HepG2 (cell line): ENCODE data around the gene TMEM61. TPM values are rescaled to one million over a fixed set of nuclear protein-coding genes. Genes with fewer than 3 reads are reported as not detected.

ENCODE experiments used
- ATAC-seq: fragments of 200-7000 bp; cut with Tn5 transposase; 3 replicates; pipeline ENCODE4 v1.9.1; 2020; ENCODE audit warnings: mild to moderate bottlenecking, moderate library complexity
- BruUV-seq: library from RNA; stranded (reverse); fragments of 400-500 nt; replicated peaks from 2 replicates; lab custom pipeline; 2021; lab: Mats Ljungman, UMichigan
- CTCF ChIA-PET: fragments of 300-600 bp; formaldehyde crosslinking; extraction: SDS; loops from one replicate; lab custom pipeline; 2021; ENCODE audit warnings: low total read pairs, inconsistent platforms, low intra/inter-chr PET ratio; lab: Yijun Ruan, JAX
- POLR2A ChIA-PET: fragments of 350-600 bp; sonication (Branson Sonifier 250); formaldehyde crosslinking; loops from one replicate; lab custom pipeline; 2020; ENCODE audit warnings: antibody characterized with exemption, inconsistent platforms; lab: Yijun Ruan, JAX
- DNase-seq: peaks from one replicate; pipeline ENCODE4 v3.0.0-alpha.2; 2015; ENCODE audit warnings: low spot score
- FAIRE-seq: peaks from 3 replicates; lab custom pipeline; 2011; peaks lifted over from hg19 to GRCh38; lab: Jason Lieb, UNC
- H2AFZ ChIP-seq: one replicate; pipeline ENCODE4 v1.6.1; 2011; ENCODE audit warnings: low read length, inconsistent platforms
- H3K27ac ChIP-seq: fragments of 300-600 bp; 3 replicates; pipeline ENCODE4 v1.8.0; 2011; ENCODE audit warnings: mixed run types, mild to moderate bottlenecking, mixed read lengths, low read length, inconsistent platforms; ENCODE audit not compliant: insufficient read depth; ENCODE audit errors: extremely low read length
- H3K27me3 ChIP-seq, 2 experiments: fragments of 200-600 bp in 1 of 2; 2 replicates in 1 of 2; 3 replicates in 1 of 2; pipeline versions ENCODE4 v1.6.0 to v1.8.0; 2011; ENCODE audit warnings: low read length in 2 of 2, mild to moderate bottlenecking in 2 of 2, moderate library complexity in 2 of 2, inconsistent platforms in 1 of 2; ENCODE audit not compliant: insufficient read depth in 2 of 2, control insufficient read depth in 1 of 2
- H3K36me3 ChIP-seq, 2 experiments: fragments of 200-600 bp in 1 of 2; replicated peaks in 1 of 2; 2 replicates in 1 of 2; 3 replicates in 1 of 2; pipeline versions ENCODE4 v1.5.1 to v1.8.0; 2011; ENCODE audit warnings: low read length in 2 of 2, inconsistent platforms in 1 of 2; ENCODE audit not compliant: insufficient read depth in 2 of 2, control insufficient read depth in 1 of 2
- H3K4me1 ChIP-seq: 2 replicates; pipeline ENCODE4 v1.5.1; 2012; ENCODE audit warnings: low read length, inconsistent platforms; ENCODE audit not compliant: insufficient read depth
- H3K4me2 ChIP-seq: 2 replicates; pipeline ENCODE4 v1.6.0; 2011; ENCODE audit warnings: low read depth, low read length, inconsistent platforms
- H3K4me3 ChIP-seq, 3 experiments: fragments of 200-600 bp in 1 of 3; sonication (generic), shearing (Covaris generic) in 1 of 3; replicated peaks in 1 of 3; 2 replicates each; pipeline ENCODE4 v1.5.1; 2011 to 2016; ENCODE audit warnings: low read length in 3 of 3, inconsistent platforms in 2 of 3, low read depth in 2 of 3, mild to moderate bottlenecking in 2 of 3, control low read depth in 1 of 3, mixed read lengths in 1 of 3; ENCODE audit not compliant: insufficient read depth in 1 of 3
- H3K79me2 ChIP-seq: one replicate; pipeline ENCODE4 v1.6.1; 2011; ENCODE audit warnings: low read length, inconsistent platforms; ENCODE audit not compliant: insufficient read depth
- H3K9ac ChIP-seq: 2 replicates; pipeline ENCODE4 v1.6.0; 2011; ENCODE audit warnings: mild to moderate bottlenecking, low read depth, low read length, inconsistent platforms; ENCODE audit not compliant: insufficient read depth
- H3K9me3 ChIP-seq: 2 replicates; pipeline ENCODE4 v1.5.1; 2012; ENCODE audit warnings: mild to moderate bottlenecking, low read length
- H4K20me1 ChIP-seq: 2 replicates; pipeline ENCODE4 v1.6.0; 2011; ENCODE audit warnings: inconsistent platforms, mild to moderate bottlenecking, low read length, moderate library complexity; ENCODE audit not compliant: insufficient read depth
- ARHGAP35 ChIP-seq: sonication (generic); formaldehyde crosslinking; IDR thresholded peaks from 2 replicates; pipeline ENCODE4 v1.9.0; 2022; ENCODE audit warnings: mild to moderate bottlenecking, inconsistent platforms, moderate library complexity, missing genetic modification reagents, borderline replicate concordance
- FOSL1 ChIP-seq: sonication (generic); formaldehyde crosslinking; IDR thresholded peaks from 2 replicates; pipeline ENCODE4 v1.9.0; 2021; ENCODE audit warnings: missing genetic modification reagents, borderline replicate concordance
- MAFG ChIP-seq: sonication (generic); formaldehyde crosslinking; IDR thresholded peaks from 2 replicates; pipeline ENCODE4 v1.5.1; 2020; ENCODE audit warnings: mild to moderate bottlenecking, missing genetic modification reagents
- RARG ChIP-seq: sonication (generic); formaldehyde crosslinking; IDR thresholded peaks from 2 replicates; pipeline ENCODE4 v1.4.0; 2020; ENCODE audit warnings: low read depth, mild to moderate bottlenecking, missing genetic modification reagents
- RFX1 ChIP-seq: fragments of 450-650 bp; IDR thresholded peaks from 2 replicates; pipeline ENCODE4 v1.6.1; 2017
- RORA ChIP-seq: sonication (generic); formaldehyde crosslinking; IDR thresholded peaks from 2 replicates; pipeline ENCODE4 v1.5.0; 2020; ENCODE audit warnings: mild to moderate bottlenecking, missing genetic modification reagents, moderate library complexity
- YEATS4 ChIP-seq: sonication (generic); formaldehyde crosslinking; IDR thresholded peaks from 2 replicates; pipeline ENCODE4 v1.4.0; 2020; ENCODE audit warnings: missing genetic modification reagents, borderline replicate concordance
- ZC3H13 ChIP-seq: sonication (generic); formaldehyde crosslinking; IDR thresholded peaks from 2 replicates; pipeline ENCODE4 v1.8.1; 2023; ENCODE audit warnings: mild to moderate bottlenecking, missing genetic modification reagents, moderate library complexity
- ZNF10 ChIP-seq: sonication (generic); formaldehyde crosslinking; IDR thresholded peaks from 2 replicates; pipeline ENCODE4 v1.4.0; 2020; ENCODE audit warnings: mild to moderate bottlenecking, low read depth, missing genetic modification reagents, borderline replicate concordance
- ZNF292 ChIP-seq: sonication (generic); formaldehyde crosslinking; IDR thresholded peaks from 2 replicates; pipeline ENCODE4 v1.8.1; 2022; ENCODE audit warnings: mild to moderate bottlenecking, low read depth, missing genetic modification reagents, borderline replicate concordance
- ZNF337 ChIP-seq: sonication (generic); formaldehyde crosslinking; IDR thresholded peaks from 2 replicates; pipeline ENCODE4 v1.5.1; 2020; ENCODE audit warnings: missing genetic modification reagents, low read depth, mild to moderate bottlenecking, borderline replicate concordance
- ZNF574 ChIP-seq: sonication (generic); formaldehyde crosslinking; IDR thresholded peaks from 2 replicates; pipeline ENCODE4 v1.4.0; 2020; ENCODE audit warnings: missing genetic modification reagents
- ZNF709 ChIP-seq: sonication (generic); formaldehyde crosslinking; IDR thresholded peaks from 2 replicates; pipeline ENCODE4 v1.5.0; 2020; ENCODE audit warnings: mild to moderate bottlenecking, missing genetic modification reagents
- ZNF749 ChIP-seq: sonication (generic); formaldehyde crosslinking; IDR thresholded peaks from 2 replicates; pipeline ENCODE4 v1.8.0; 2022; ENCODE audit warnings: mild to moderate bottlenecking, missing genetic modification reagents, moderate library complexity, borderline replicate concordance
- ZNF768 ChIP-seq: sonication (generic); formaldehyde crosslinking; IDR thresholded peaks from 2 replicates; pipeline ENCODE4 v1.4.0; 2020; ENCODE audit warnings: missing genetic modification reagents
- ZNF775 ChIP-seq: sonication (generic); formaldehyde crosslinking; IDR thresholded peaks from 2 replicates; pipeline ENCODE4 v1.4.0; 2020; ENCODE audit warnings: missing genetic modification reagents, mild to moderate bottlenecking, moderate library complexity, borderline replicate concordance
- ZNF850 ChIP-seq: sonication (generic); formaldehyde crosslinking; conservative IDR thresholded peaks from 2 replicates; pipeline ENCODE4 v1.9.0; 2021; ENCODE audit warnings: mild to moderate bottlenecking, missing genetic modification reagents
- WGBS: methylation state at CpG from one replicate; pipeline ENCODE4 v1.1.6; 2017; ENCODE audit warnings: low lambda C conversion rate; 5-methylcytosine and 5-hydroxymethylcytosine counted together
- in situ Hi-C: cut with HindIII; loops from 2 replicates; pipeline ENCODE4 v1.10.0; 2017; ENCODE audit warnings: low pct_unique_long_range_greater_than_20kb; ENCODE audit not compliant: extremely low pct_ligation_motif_present
- intact Hi-C: fragments of 100-400 bp; cut with micrococcal nuclease; formaldehyde crosslinking; loops from one replicate; pipeline ENCODE4 v1.10.0; 2022; ENCODE audit not compliant: unreplicated experiment
- polyA plus RNA-seq, 8 experiments: library from polyadenylated mRNA; depleted of rRNA in 3 of 8; stranded (reverse) in 7 of 8; unstranded in 1 of 8; fragments of >200 nt; fragmentation: Illumina TruSeq in 4 of 8; extraction: Trizol in 4 of 8; gene quantifications; 2 replicates each; pipeline versions ENCODE4 v1.2.1 to v1.2.3, GENCODE V29; 2011 to 2016; ENCODE audit warnings: low read depth in 4 of 8, missing spikeins in 1 of 8, mixed read lengths in 1 of 8; ENCODE audit not compliant: insufficient read depth in 1 of 8
- total RNA-seq, 5 experiments: library from RNA; depleted of rRNA; stranded (reverse); fragments of >200 nt; fragmentation: Illumina TruSeq; extraction: Trizol; gene quantifications; 2 replicates each; pipeline ENCODE4 v1.2.3, GENCODE V29; 2016; ENCODE audit warnings: low read depth in 1 of 5
- TF ChIP-seq, protein P1 (sequence below): IDR thresholded peaks from 2 replicates; pipeline ENCODE4 v1.4.0; 2020; ENCODE audit warnings: mild to moderate bottlenecking, missing genetic modification reagents
- TF ChIP-seq, protein P2 (sequence below): IDR thresholded peaks from 2 replicates; pipeline ENCODE4 v1.6.1; 2016; ENCODE audit warnings: control low read depth

The TMEM61 gene
- total and polyA plus RNA-seq, 2 of the 13 experiments (the other 11 are each of a cell fraction or from before 2014, with no cell fraction given): not detected

DNA sequence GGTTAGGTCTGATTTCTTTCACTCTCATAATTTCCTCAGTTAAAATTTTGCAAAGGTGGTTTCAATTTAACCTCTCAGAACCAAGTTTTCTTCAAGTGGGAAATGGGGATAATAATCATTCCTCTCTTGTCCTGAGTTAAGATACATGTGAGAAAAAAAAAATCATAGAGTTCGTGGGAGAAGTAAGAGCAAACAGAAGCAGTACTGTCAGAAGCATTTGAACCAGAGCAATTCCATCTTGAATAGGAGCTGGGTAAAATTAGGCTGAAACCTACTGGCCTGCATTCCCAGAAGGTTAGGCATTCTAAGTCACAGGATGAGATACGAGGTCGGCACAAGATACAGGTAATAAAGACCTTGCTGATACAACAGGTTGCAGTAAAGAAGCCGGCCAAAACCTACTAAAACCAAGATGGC is 28.6 kb upstream of the TMEM61 start:
- H3K4me1 ChIP-seq: peaks cover 54% of the 10 kb centered on the region
- H3K27ac ChIP-seq: no peak overlapping the region
- 57% methylated on average over 4 of the region's 4 CpGs for WGBS
- H2AFZ ChIP-seq: no peak overlapping the region
- H3K9ac ChIP-seq: no peak overlapping the region
- DNase-seq (no peak), ATAC-seq (no peak), FAIRE-seq (no peak)
- H3K79me2 ChIP-seq: no peaks in the 10 kb centered on the region
- ChIA-PET CTCF (interaction anchor here (3.0 kb wide), 1 partner anchor 44 kb away, joined by 22 read pairs; no protein-coding TSS in a partner anchor), POLR2A (no interaction called here)
- in situ Hi-C loops (loop anchor here (5.0 kb wide), 1 partner anchor 45 kb away; the partner anchor contains the start of gene BSND), intact Hi-C loops (no loop called here)
- H3K9me3 ChIP-seq: no peaks in the 10 kb centered on the region
- no peak overlapping the region for H3K4me2 ChIP-seq
- H3K4me3 ChIP-seq: no peak overlapping the region
- no peaks in the 10 kb centered on the region for H4K20me1 ChIP-seq
- H3K27me3 ChIP-seq: no peaks in the 10 kb centered on the region; a peak in 1 of 5 replicates
- BruUV-seq: no TSS peak
- H3K36me3 ChIP-seq: no peaks in the 10 kb centered on the region
- TF ChIP-seq YEATS4 (CRISPR knock-in tag) (no peak), RORA (no peak), ARHGAP35 (CRISPR knock-in tag) (no peak), ZNF337 (CRISPR knock-in tag) (no peak), RARG (CRISPR knock-in tag) (no peak), ZNF10 (CRISPR knock-in tag) (no peak), RFX1 (no peak), ZNF574 (CRISPR knock-in tag) (no peak), ZNF749 (CRISPR knock-in tag) (no peak), ZNF850 (CRISPR knock-in tag) (no peak), ZNF292 (CRISPR knock-in tag) (no peak), ZNF709 (CRISPR knock-in tag) (no peak), MAFG (CRISPR knock-in tag) (no peak), ZC3H13 (CRISPR knock-in tag) (no peak), ZNF775 (CRISPR knock-in tag) (no peak), FOSL1 (CRISPR knock-in tag) (no peak), ZNF768 (CRISPR knock-in tag) (no peak)
- TF ChIP-seq, protein P1, sequence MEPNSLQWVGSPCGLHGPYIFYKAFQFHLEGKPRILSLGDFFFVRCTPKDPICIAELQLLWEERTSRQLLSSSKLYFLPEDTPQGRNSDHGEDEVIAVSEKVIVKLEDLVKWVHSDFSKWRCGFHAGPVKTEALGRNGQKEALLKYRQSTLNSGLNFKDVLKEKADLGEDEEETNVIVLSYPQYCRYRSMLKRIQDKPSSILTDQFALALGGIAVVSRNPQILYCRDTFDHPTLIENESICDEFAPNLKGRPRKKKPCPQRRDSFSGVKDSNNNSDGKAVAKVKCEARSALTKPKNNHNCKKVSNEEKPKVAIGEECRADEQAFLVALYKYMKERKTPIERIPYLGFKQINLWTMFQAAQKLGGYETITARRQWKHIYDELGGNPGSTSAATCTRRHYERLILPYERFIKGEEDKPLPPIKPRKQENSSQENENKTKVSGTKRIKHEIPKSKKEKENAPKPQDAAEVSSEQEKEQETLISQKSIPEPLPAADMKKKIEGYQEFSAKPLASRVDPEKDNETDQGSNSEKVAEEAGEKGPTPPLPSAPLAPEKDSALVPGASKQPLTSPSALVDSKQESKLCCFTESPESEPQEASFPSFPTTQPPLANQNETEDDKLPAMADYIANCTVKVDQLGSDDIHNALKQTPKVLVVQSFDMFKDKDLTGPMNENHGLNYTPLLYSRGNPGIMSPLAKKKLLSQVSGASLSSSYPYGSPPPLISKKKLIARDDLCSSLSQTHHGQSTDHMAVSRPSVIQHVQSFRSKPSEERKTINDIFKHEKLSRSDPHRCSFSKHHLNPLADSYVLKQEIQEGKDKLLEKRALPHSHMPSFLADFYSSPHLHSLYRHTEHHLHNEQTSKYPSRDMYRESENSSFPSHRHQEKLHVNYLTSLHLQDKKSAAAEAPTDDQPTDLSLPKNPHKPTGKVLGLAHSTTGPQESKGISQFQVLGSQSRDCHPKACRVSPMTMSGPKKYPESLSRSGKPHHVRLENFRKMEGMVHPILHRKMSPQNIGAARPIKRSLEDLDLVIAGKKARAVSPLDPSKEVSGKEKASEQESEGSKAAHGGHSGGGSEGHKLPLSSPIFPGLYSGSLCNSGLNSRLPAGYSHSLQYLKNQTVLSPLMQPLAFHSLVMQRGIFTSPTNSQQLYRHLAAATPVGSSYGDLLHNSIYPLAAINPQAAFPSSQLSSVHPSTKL (CRISPR knock-in tag): no peak
- TF ChIP-seq, protein P2, sequence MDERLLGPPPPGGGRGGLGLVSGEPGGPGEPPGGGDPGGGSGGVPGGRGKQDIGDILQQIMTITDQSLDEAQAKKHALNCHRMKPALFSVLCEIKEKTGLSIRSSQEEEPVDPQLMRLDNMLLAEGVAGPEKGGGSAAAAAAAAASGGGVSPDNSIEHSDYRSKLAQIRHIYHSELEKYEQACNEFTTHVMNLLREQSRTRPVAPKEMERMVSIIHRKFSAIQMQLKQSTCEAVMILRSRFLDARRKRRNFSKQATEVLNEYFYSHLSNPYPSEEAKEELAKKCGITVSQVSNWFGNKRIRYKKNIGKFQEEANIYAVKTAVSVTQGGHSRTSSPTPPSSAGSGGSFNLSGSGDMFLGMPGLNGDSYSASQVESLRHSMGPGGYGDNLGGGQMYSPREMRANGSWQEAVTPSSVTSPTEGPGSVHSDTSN: no peak
